Stimulated activated CD4-positive, alpha-beta T cell treated with anti-CD3 and anti-CD28 coated beads, TNF-alpha, amount 100 ng/mL, for 4 hours (primary cell): ENCODE results near the gene AGBL4.

Experiments used
- DNase-seq, 3 experiments: peaks; one replicate each; pipeline ENCODE4 v3.0.0-alpha.2; 2020; ENCODE audit warnings: low read depth in 3 of 3

AGBL4 gene

DNA sequence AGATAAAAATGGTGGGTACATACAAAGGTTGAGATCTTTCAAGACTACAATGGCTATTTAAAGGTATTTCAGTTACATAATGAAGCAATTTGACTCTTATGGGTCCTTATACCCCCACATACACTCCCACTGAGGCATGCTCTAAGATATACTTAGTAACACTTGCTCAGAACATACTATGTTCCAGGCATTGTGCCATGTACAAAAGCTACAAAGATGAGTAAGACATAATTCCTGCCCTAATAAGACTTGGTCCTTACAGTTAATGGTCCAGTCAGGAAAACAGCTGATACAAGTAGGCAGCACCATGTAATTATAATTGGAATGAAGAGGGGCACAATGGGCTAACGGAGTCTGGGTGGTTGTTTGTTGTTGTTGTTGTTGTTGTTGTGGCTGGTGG, 1080.4 kb downstream of the AGBL4 start:
- no peak for DNase-seq

GRCh38 chr1:48940962-48941732, 1082.6 kb downstream of the AGBL4 start:
- DNase-seq, result no peak

GRCh38 chr1:48940354-48940753, 1083.4 kb downstream of the AGBL4 start:
- no peak for DNase-seq

GRCh38 chr1:48939828-48940227, 1083.9 kb downstream of the AGBL4 start:
- DNase-seq, result no peak

GRCh38 chr1:48939042-48939441, 1084.7 kb downstream of the AGBL4 start:
- no peak for DNase-seq

GRCh38 chr1:48937732-48938131, 1086.0 kb downstream of the AGBL4 start:
- DNase-seq, result no peak

DNA sequence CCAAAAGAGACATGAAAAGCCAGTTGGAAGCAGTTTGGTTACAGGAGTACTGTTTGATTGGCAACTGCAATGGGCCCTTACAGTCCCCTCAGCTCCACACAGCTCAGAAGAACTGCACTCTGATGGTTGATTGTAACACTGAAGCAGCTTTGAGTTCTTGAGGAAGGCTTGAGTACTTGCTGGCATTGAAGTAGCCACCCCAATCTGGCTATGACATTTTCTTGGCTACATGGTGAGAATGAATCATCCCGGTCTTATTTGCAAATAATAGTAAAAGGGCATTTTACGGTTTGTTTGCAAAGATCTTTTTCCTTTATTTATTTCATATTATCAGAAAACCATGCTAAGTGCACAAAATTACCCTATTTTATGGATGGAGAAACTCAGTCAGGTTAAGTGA, 1087.3 kb downstream of the AGBL4 start:
- DNase-seq, result no peak

- no peak for DNase-seq
These were observed 1091.4 kb downstream of the AGBL4 start for GRCh38 chr1:48932366-48932765.

DNA sequence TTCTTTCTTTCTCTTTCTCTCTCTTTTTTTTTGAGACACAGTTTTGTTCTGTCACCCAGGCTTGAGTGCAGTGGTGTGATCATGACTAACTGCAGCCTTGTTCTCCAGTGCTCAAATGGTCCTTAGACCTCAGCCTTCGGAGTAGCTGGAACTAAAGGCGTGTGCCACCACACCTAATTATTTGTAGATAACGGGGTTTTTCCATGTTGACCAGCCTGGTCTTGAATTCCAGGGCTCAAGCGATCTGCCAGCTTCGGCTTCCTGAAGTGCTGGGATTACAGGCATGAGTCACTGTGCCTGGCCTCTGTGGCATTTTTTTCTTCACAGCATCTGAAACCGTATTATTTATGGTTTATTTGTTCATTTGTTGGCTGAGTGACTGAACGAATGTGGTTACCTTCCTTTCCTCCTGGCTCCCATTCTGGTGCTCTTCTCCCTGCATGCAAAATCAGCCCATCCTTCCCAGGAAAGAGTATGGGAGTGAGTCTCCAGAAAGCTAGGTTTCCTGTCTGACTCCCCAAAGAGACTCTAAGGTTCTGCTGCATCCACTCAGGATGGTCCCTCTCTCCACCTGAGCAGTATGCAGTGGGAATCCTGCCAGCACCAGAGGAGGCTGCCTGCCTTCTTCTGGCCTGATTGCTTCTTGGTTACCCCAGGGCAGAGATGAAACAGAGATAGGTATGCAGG, 1092.1 kb downstream of the AGBL4 start:
- DNase-seq, result no peak

GRCh38 chr1:48930011-48930410, 1093.7 kb downstream of the AGBL4 start:
- no peak for DNase-seq

DNA sequence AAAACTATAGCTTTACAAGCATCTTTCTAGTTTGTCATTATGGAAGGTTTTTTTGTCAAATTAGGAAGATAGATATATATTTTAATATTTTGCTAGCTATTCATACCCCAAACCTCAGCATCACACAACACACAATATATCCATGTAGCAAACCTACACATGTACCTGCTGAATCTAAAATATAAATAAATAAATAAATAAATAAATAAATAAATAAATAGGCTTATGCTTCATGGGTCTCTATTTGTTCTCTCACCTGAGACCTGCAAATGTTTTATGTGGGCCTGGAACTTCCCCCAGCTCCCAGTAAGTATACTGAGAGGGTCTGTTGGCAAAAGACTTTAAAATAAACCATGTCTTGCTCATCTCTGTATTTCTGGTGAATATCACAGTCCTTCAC, 1099.7 kb downstream of the AGBL4 start:
- DNase-seq, result no peak

DNA sequence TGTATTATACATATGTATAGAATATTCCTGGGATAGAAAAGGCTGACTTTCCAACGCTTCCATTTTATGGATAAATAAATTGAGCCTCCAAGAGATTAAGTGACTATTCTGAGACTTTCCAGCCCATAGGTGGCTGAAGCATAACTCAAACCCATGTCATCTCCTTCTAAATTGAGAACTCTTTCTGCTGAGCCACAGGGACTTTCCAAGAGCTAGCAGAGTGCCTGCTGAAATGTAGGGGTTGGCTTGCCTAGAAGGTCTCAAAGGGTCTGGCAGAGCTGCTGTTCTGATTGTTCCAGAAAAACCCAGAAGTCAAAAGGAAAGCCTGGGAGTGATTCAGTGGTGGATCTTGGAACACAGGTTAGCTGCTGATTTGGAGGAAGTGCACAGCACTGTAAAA, 1100.6 kb downstream of the AGBL4 start:
- DNase-seq, result no peak

- no peak for DNase-seq
These were observed 1102.9 kb downstream of the AGBL4 start for GRCh38 chr1:48920851-48921250.

GRCh38 chr1:48917901-48918603, 1105.7 kb downstream of the AGBL4 start:
- no peak for DNase-seq

- no peak for DNase-seq
These were observed 1106.7 kb downstream of the AGBL4 start for GRCh38 chr1:48917070-48917454.

DNA sequence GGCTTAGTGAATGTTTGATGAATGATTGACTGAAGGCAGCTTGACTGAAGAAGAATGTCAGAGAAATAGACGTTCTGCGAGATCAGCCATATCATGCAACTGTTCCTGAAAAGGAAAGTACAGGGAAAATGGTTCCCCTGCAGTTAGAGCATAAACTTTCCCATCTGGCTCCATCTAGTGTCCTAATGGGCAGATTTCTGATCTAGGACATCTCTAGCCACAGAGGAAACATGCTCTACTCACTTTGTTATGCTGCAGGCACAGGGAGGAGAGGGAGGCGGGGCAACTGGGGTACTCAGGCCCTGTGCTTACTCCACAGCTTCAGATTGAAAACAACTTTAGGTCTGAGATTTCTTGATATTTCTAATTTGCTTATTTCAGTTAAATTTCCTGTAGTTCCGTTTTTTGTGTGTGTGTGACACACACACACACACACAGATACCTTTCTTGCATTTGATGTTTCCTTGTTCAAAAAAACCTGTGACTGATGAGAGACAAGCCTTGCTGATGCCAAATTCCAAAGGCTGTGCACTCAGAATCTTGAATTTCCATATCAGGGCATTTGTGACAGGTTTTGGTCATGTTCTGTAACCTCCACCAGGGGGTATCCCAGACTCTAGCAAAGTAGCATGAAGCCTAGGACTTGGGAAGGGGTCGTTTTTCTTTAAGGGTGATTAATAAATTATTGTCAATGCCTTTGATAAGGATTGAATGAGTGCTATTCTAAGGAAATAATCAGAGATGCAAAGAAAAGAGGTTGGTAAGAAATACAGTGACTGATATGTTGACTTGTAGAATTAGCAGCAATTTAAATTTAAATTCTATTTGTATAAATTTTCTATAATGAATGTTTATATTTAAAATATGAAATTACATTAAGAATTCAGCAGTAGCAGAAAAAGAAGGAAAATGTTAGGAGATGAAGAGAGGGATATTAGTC, 1107.4 kb downstream of the AGBL4 start:
- no peak for DNase-seq

- no peak for DNase-seq
These were observed 1115.1 kb downstream of the AGBL4 start for GRCh38 chr1:48908606-48909005.

DNA sequence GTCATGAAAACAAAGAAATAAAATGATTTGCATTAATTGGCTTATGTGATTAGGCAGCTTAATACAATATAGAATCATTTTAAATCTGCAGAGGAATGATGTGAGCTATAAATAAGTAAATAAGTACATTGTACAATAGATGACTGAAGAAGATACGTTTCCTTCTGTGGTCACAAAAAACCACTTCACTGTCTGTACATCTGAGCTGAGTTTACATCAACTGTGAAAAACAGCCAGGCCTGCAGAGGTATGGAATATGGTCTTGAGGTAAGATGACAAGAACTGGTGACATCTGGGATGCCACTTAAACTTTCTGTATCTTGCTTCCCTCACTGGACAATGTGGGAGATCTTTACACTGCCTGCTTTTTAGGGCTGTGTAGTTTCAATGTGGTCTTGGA, 1117.0 kb downstream of the AGBL4 start:
- no peak for DNase-seq

GRCh38 chr1:48906164-48906563, 1117.6 kb downstream of the AGBL4 start:
- no peak for DNase-seq

DNA sequence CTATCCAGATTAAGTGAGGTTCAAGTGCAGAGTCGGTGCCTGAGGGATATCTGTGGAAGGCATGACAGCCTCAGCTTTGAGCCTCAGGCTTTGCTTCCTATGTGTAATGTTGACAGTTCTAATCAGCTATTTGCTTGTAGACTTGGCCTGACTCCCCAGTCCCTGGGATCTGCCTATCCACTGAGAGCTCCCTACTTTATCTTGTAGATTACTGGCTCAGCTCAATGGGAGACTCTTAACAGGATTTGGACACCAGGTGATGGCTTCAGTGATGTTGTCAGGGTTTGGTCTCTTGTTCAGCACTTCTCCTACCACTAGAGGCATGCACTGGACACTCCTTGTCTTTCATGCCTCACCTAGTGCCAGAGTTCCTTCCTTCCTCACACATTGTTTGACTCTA, 1120.5 kb downstream of the AGBL4 start:
- DNase-seq, result no peak

DNA sequence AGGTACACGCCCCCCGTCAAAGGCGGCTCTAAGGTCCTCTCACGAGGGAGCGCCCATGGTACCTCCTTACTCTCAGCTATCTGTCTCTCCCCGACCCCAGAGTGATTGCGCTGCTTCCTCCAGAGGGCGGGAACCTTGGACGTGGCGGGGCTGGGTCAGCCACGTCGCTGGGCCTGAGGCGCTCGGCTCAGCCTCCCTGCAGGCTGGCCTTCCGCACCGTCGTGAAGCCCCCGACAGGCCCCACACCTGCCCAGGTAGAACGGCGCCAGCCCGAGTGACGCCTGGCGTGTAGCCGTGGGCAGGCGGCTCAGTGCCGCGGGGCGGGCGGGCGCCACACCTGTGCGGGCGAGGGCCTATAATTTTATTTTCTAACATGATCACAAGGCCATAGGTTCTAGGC, 1124.9 kb downstream of the AGBL4 start:
- no peak for DNase-seq

DNA sequence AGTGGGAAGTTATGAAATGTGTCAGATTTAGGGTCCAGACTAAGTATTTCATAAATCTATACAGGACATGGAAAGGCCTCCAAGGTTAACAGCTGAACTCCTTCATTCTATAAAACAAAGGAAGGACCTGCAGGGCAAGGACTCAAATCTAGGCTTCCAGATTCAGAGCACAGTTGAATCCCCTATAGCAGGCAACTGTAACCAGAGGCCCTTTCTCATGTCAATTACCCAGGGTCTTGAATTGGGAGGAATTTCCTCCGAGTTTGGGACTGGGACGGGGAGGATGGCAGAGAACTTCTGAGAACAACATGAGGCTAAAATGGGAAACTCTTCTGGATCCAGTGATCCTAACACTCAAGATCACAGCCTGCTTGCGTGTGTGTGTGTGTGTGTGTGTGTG, 1134.1 kb downstream of the AGBL4 start:
- no peak for DNase-seq
